PC-9 (cell line): ENCODE measurements around the gene NAT16. TPM values are rescaled to one million over a fixed set of nuclear protein-coding genes. Genes with fewer than 3 reads are reported as not detected.

Experiments used
- BruUV-seq: library from RNA; stranded (reverse); fragments of 400-500 nt; replicated peaks from 2 replicates; lab custom pipeline; 2021; lab: Mats Ljungman, UMichigan
- CTCF ChIA-PET: fragments of 300-600 bp; sonication (Branson Sonifier 250); formaldehyde crosslinking; loops from one replicate; lab custom pipeline; 2022; ENCODE audit warnings: antibody characterized with exemption; lab: Charles Lee
- POLR2A ChIA-PET: fragments of 300-600 bp; sonication (Branson Sonifier 250); formaldehyde crosslinking; loops from one replicate; lab custom pipeline; 2022; ENCODE audit warnings: antibody characterized with exemption; ENCODE audit not compliant: unreplicated experiment; lab: Charles Lee
- DNase-seq, 2 experiments: peaks; one replicate each; pipeline versions ENCODE4 v3.0.0 to v3.0.0-alpha.2; 2015 to 2022; ENCODE audit warnings: mixed read lengths in 1 of 2
- H2AFZ ChIP-seq: fragments of 200-600 bp; sonication (generic); 2 replicates; pipeline ENCODE4 v1.8.1; 2017; ENCODE audit warnings: antibody characterized with exemption
- H3F3A ChIP-seq: fragments of 200-600 bp; sonication (generic); 2 replicates; pipeline ENCODE4 v1.8.1; 2017; ENCODE audit warnings: antibody characterized with exemption, mild to moderate bottlenecking, low read depth; ENCODE audit not compliant: insufficient read depth
- H3K27ac ChIP-seq: fragments of 200-600 bp; sonication (generic); 2 replicates; pipeline ENCODE4 v1.6.1; 2016; ENCODE audit warnings: mixed run types
- H3K27me3 ChIP-seq: fragments of 200-600 bp; sonication (generic); 2 replicates; pipeline ENCODE4 v1.6.1; 2016; ENCODE audit warnings: low read depth, mixed run types; ENCODE audit not compliant: insufficient read depth
- H3K36me3 ChIP-seq: fragments of 200-600 bp; sonication (generic); 2 replicates; pipeline ENCODE4 v1.6.1; 2016; ENCODE audit warnings: low read depth, mixed run types
- H3K4me1 ChIP-seq: fragments of 200-600 bp; sonication (generic); replicated peaks from 2 replicates; pipeline ENCODE4 v1.6.1; 2016; ENCODE audit warnings: mixed run types; ENCODE audit not compliant: insufficient read depth
- H3K4me2 ChIP-seq: fragments of 200-600 bp; sonication (generic); 2 replicates; pipeline ENCODE4 v1.6.1; 2017; ENCODE audit warnings: mixed run types
- H3K4me3 ChIP-seq: fragments of 200-600 bp; sonication (generic); 2 replicates; pipeline ENCODE4 v1.6.1; 2016; ENCODE audit warnings: mixed run types
- H3K79me2 ChIP-seq: fragments of 200-600 bp; sonication (generic); 2 replicates; pipeline ENCODE4 v1.6.1; 2017; ENCODE audit warnings: low read depth, mixed run types
- H3K9me2 ChIP-seq: fragments of 200-600 bp; sonication (generic); 2 replicates; pipeline ENCODE4 v1.8.1; 2017; ENCODE audit warnings: mild to moderate bottlenecking; ENCODE audit not compliant: insufficient read depth
- H3K9me3 ChIP-seq: fragments of 200-600 bp; sonication (generic); 2 replicates; pipeline ENCODE4 v1.8.1; 2016; ENCODE audit warnings: low read depth; ENCODE audit not compliant: insufficient read depth
- H4K20me1 ChIP-seq: fragments of 200-600 bp; sonication (generic); 2 replicates; pipeline ENCODE4 v1.8.1; 2017; ENCODE audit not compliant: insufficient read depth
- CTCF ChIP-seq: fragments of 200-600 bp; sonication (generic); conservative IDR thresholded peaks from 2 replicates; pipeline ENCODE4 v1.6.1; 2017; ENCODE audit warnings: mixed run types, antibody characterized with exemption, mild to moderate bottlenecking, moderate library complexity
- EZH2 ChIP-seq: fragments of 200-600 bp; sonication (generic); IDR thresholded peaks from 2 replicates; pipeline ENCODE4 v1.8.0; 2017; ENCODE audit warnings: antibody characterized with exemption, low read depth
- intact Hi-C: fragments of 100-400 bp; cut with micrococcal nuclease; formaldehyde crosslinking; loops from one replicate; pipeline ENCODE4 v1.10.0; 2022; ENCODE audit not compliant: unreplicated experiment
- total RNA-seq: library from RNA; stranded (reverse); gene quantifications from 2 replicates; pipeline ENCODE4 v1.2.3, GENCODE V29; 2021

The NAT16 gene
- total RNA-seq, 1 experiment from 2014 or later = not detected

GRCh38 chr7:101128040-101128834 lies 51.9 kb downstream of the NAT16 start:
- Histone ChIP-seq H4K20me1 (no peaks in the 10 kb centered on the region), H3K9me2 (no peaks in the 10 kb centered on the region), H3K4me2 (peak overlapping the region; percentile 92), H3F3A (peaks cover 50% of the 10 kb centered on the region), H3K36me3 (no peaks in the 10 kb centered on the region), H3K79me2 (peaks cover 9% of the 10 kb centered on the region; the same call in 1 of the 2 replicates), H3K9me3 (no peaks in the 10 kb centered on the region), H3K4me3 (peak overlapping the region; percentile 45; the same call in 1 of the 2 replicates), H3K4me1 (peaks cover 57% of the 10 kb centered on the region), H3K27ac (peak overlapping the region; percentile 99; the same call in 1 of the 2 replicates), H2AFZ (no peak overlapping the region), H3K27me3 (no peaks in the 10 kb centered on the region)
- TF ChIP-seq CTCF = no peak
- TF ChIP-seq EZH2 = no peak
- DNase-seq = peak; percentile 61 to 72
- intact Hi-C loops = no loop called here
- BruUV-seq = no TSS peak
- ChIA-PET POLR2A (interaction anchor here (0.7 to 1.2 kb wide), 2 partner anchors 18 to 25 kb away, joined by 3 to 4 read pairs; no protein-coding TSS in a partner anchor), CTCF (interaction anchor here (0.9 to 1.0 kb wide), 3 partner anchors 10 to 124 kb away, joined by 3 to 4 read pairs (median 3); no protein-coding TSS in a partner anchor)

- H3K27ac ChIP-seq = peak overlapping the region; percentile 99
- H3K36me3 ChIP-seq = no peaks in the 10 kb centered on the region
- H3K9me2 ChIP-seq = no peaks in the 10 kb centered on the region
- TSS peak; percentile 69 for BruUV-seq
- H4K20me1 ChIP-seq = no peaks in the 10 kb centered on the region
- TF ChIP-seq CTCF (no peak), EZH2 (no peak)
- no peak overlapping the region for H2AFZ ChIP-seq
- no peak for DNase-seq
- H3K4me3 ChIP-seq = peak overlapping the region; percentile 45; the same call in 1 of the 2 replicates
- POLR2A ChIA-PET = interaction anchor here (0.7 to 1.9 kb wide), 4 partner anchors 17 to 90 kb away, joined by 3 to 22 read pairs (median 4); partner anchors contain the start of gene ZNHIT1
- H3F3A ChIP-seq = peaks cover 57% of the 10 kb centered on the region
- no peaks in the 10 kb centered on the region for H3K9me3 ChIP-seq
- H3K4me2 ChIP-seq = peak overlapping the region; percentile 92
- no peaks in the 10 kb centered on the region for H3K27me3 ChIP-seq
- peaks cover 64% of the 10 kb centered on the region for H3K4me1 ChIP-seq
- intact Hi-C loops = no loop called here
- H3K79me2 ChIP-seq = peaks cover 15% of the 10 kb centered on the region; the same call in 1 of the 2 replicates
- CTCF ChIA-PET = interaction anchor here (0.9 to 1.9 kb wide), 4 partner anchors 11 to 125 kb away, joined by 3 to 17 read pairs (median 4); no protein-coding TSS in a partner anchor
Measured at GRCh38 chr7:101127460-101128039, 52.5 kb downstream of the NAT16 start.
